ENCODE results near the gene CNTN4. TPM values are rescaled to one million over a fixed set of nuclear protein-coding genes. Genes with fewer than 3 reads are reported as not detected.
"Not testable (repeated sequence)": the region's sequence is repeated elsewhere in the genome, so short reads cannot be mapped to it uniquely, and the experiment has no call there.

CNTN4 gene
- total RNA-seq, 1 experiment from 2014 or later: 51.3 TPM

DNA sequence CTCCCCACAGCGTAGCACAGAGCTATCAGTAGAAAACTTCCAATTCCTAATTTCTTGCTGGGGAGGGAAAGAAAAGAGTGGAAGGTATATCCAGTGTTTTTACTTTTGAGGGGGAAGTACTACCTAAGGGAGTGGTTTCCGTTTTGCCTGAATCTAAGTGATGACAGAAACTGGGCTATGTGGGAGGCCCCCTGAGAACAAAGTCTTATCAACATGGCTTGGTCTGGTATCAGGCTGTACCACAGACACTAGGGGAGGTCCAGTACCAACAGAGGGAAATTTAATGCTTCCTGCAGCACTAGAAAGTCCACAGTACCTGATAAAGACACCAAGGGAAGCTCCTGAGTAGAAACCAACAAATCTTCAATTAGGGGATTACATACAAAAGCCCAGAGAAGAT is 812.3 kb downstream of the CNTN4 start:
- Histone ChIP-seq H3K9me3 (no peaks in the 10 kb centered on the region), H3K36me3 (ENCODE audit: control insufficient read depth, insufficient read depth, low read length) (no peaks in the 10 kb centered on the region), H3K4me3 (ENCODE audit: low read depth, low read length) (no peak overlapping the region), H3K27me3 (replicated peaks; ENCODE audit: control insufficient read depth, insufficient read depth, low read length) (no peaks in the 10 kb centered on the region), H3K4me1 (no peaks in the 10 kb centered on the region)
- H3K36me3 Mint-ChIP-seq (ENCODE audit: insufficient read depth, unreplicated experiment): peaks cover 9% of the 10 kb centered on the region
- H3K27ac Mint-ChIP-seq (ENCODE audit: unreplicated experiment): no peak overlapping the region
- BruUV-seq (replicated peaks): no TSS peak
- no peaks in the 10 kb centered on the region for H3K27me3 Mint-ChIP-seq (ENCODE audit: insufficient read depth, unreplicated experiment)
- POLR2A ChIA-PET: no interaction called here
- TF ChIP-seq, protein P1, sequence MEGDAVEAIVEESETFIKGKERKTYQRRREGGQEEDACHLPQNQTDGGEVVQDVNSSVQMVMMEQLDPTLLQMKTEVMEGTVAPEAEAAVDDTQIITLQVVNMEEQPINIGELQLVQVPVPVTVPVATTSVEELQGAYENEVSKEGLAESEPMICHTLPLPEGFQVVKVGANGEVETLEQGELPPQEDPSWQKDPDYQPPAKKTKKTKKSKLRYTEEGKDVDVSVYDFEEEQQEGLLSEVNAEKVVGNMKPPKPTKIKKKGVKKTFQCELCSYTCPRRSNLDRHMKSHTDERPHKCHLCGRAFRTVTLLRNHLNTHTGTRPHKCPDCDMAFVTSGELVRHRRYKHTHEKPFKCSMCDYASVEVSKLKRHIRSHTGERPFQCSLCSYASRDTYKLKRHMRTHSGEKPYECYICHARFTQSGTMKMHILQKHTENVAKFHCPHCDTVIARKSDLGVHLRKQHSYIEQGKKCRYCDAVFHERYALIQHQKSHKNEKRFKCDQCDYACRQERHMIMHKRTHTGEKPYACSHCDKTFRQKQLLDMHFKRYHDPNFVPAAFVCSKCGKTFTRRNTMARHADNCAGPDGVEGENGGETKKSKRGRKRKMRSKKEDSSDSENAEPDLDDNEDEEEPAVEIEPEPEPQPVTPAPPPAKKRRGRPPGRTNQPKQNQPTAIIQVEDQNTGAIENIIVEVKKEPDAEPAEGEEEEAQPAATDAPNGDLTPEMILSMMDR (IDR thresholded peaks at IDR 0.05; ENCODE audit: insufficient read depth in 1 of 2, low read depth in 1 of 2, low read length in 1 of 2, severe bottlenecking in 1 of 2, unreplicated experiment in 1 of 2): no peak
- no peak overlapping the region for H3K4me3 Mint-ChIP-seq (ENCODE audit: unreplicated experiment)
- intact Hi-C loops (cut with micrococcal nuclease; ENCODE audit: unreplicated experiment): no loop called here
- CTCF ChIA-PET: no interaction called here
- DNase-seq: no peak
- no peaks in the 10 kb centered on the region for H3K4me1 Mint-ChIP-seq (ENCODE audit: low read depth, unreplicated experiment)
- H3K9me3 Mint-ChIP-seq (ENCODE audit: unreplicated experiment): peaks cover 7% of the 10 kb centered on the region

DNA sequence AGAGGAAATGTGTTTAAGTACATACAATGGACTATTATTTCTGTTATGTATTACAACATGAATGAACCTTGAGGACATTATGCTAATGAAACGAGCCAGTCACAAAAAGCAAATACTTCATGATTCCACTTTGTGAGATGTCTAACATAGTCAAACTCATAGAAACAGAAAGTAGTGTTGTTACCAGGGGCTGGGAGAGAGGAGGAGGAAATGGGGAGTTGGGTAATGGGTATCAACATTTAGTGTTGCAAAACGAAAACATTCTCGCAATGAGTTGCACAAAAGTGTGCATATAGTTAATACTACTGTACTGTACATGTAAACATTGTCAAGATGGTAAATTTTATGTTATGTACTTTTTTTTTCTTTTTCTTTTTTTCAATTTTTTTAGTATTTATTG is 817.2 kb downstream of the CNTN4 start:
- no peak overlapping the region for H3K27ac Mint-ChIP-seq (ENCODE audit: unreplicated experiment)
- ChIA-PET CTCF (no interaction called here), POLR2A (no interaction called here)
- no peaks in the 10 kb centered on the region for H3K36me3 ChIP-seq (ENCODE audit: control insufficient read depth, insufficient read depth, low read length)
- intact Hi-C loops (cut with micrococcal nuclease; ENCODE audit: unreplicated experiment): no loop called here
- BruUV-seq (replicated peaks): no TSS peak
- H3K9me3 Mint-ChIP-seq (ENCODE audit: unreplicated experiment): peaks cover 17% of the 10 kb centered on the region
- no peak overlapping the region for H3K4me3 ChIP-seq (ENCODE audit: low read depth, low read length)
- TF ChIP-seq, protein P1 (IDR thresholded peaks at IDR 0.05; ENCODE audit: insufficient read depth in 1 of 2, low read depth in 1 of 2, low read length in 1 of 2, severe bottlenecking in 1 of 2, unreplicated experiment in 1 of 2): no peak
- DNase-seq: no peak
- no peaks in the 10 kb centered on the region for H3K4me1 ChIP-seq
- no peaks in the 10 kb centered on the region for H3K27me3 ChIP-seq (replicated peaks; ENCODE audit: control insufficient read depth, insufficient read depth, low read length)
- no peaks in the 10 kb centered on the region for H3K4me1 Mint-ChIP-seq (ENCODE audit: low read depth, unreplicated experiment)
- no peaks in the 10 kb centered on the region for H3K9me3 ChIP-seq
- peaks cover 9% of the 10 kb centered on the region for H3K36me3 Mint-ChIP-seq (ENCODE audit: insufficient read depth, unreplicated experiment)
- no peaks in the 10 kb centered on the region for H3K27me3 Mint-ChIP-seq (ENCODE audit: insufficient read depth, unreplicated experiment)
- H3K4me3 Mint-ChIP-seq (ENCODE audit: unreplicated experiment): no peak overlapping the region

DNA sequence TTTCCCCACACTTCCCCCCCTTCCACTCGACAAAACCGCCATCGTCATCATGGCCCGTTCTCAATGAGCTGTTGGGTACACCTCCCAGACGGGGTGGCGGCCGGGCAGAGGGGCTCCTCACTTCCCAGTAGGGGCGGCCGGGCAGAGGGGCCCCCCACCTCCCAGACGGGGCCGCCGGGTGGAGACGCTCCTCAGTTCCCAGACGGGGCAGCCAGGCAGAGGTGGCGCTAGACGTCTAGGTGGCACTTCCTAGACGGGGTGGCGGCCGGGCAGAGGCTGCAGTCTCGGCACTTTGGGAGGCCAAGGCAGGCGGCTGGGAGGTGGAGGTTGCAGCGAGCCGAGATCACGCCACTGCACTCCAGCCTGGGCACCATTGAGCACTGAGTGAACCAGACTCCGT is 818.0 kb downstream of the CNTN4 start:
- intact Hi-C loops (cut with micrococcal nuclease; ENCODE audit: unreplicated experiment); POLR2A ChIA-PET; H3K4me3 ChIP-seq (ENCODE audit: low read depth, low read length); H3K9me3 ChIP-seq; H3K36me3 ChIP-seq (ENCODE audit: control insufficient read depth, insufficient read depth, low read length); H3K27ac Mint-ChIP-seq (ENCODE audit: unreplicated experiment); DNase-seq; CTCF ChIA-PET; H3K4me1 ChIP-seq; BruUV-seq (replicated peaks); H3K4me1 Mint-ChIP-seq (ENCODE audit: low read depth, unreplicated experiment); H3K27me3 Mint-ChIP-seq (ENCODE audit: insufficient read depth, unreplicated experiment); H3K4me3 Mint-ChIP-seq (ENCODE audit: unreplicated experiment); H3K36me3 Mint-ChIP-seq (ENCODE audit: insufficient read depth, unreplicated experiment); H3K27me3 ChIP-seq (replicated peaks; ENCODE audit: control insufficient read depth, insufficient read depth, low read length): not testable (repeated sequence)
- H3K9me3 Mint-ChIP-seq (ENCODE audit: unreplicated experiment): peaks cover 17% of the 10 kb centered on the region

DNA sequence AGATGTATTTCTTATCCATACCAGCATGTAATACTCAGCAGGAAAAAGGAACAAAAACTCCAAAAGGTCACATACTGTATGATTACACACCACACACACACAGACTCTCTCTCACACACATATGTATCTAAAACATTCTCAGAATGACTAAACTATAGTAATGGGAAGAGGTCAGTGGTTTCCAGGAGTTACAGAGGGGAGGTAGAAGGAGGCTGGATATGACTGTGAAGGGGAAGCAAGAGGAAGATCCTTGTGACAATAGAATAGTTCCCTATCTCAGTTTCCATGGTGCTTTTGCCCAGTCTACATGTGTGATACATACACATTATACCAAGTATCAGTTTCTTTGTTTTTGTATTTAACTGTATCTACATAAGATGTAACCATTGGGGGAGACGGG is 821.4 kb downstream of the CNTN4 start:
- H3K9me3 ChIP-seq: no peaks in the 10 kb centered on the region
- no peaks in the 10 kb centered on the region for H3K36me3 ChIP-seq (ENCODE audit: control insufficient read depth, insufficient read depth, low read length)
- no TSS peak for BruUV-seq (replicated peaks)
- no peaks in the 10 kb centered on the region for H3K4me1 ChIP-seq
- Mint-ChIP-seq H3K36me3 (ENCODE audit: insufficient read depth, unreplicated experiment) (no peaks in the 10 kb centered on the region), H3K27me3 (ENCODE audit: insufficient read depth, unreplicated experiment) (no peaks in the 10 kb centered on the region), H3K4me1 (ENCODE audit: low read depth, unreplicated experiment) (no peaks in the 10 kb centered on the region), H3K9me3 (ENCODE audit: unreplicated experiment) (peaks cover 17% of the 10 kb centered on the region), H3K27ac (ENCODE audit: unreplicated experiment) (no peak overlapping the region), H3K4me3 (ENCODE audit: unreplicated experiment) (no peak overlapping the region)
- intact Hi-C loops (cut with micrococcal nuclease; ENCODE audit: unreplicated experiment): no loop called here
- no peaks in the 10 kb centered on the region for H3K27me3 ChIP-seq (replicated peaks; ENCODE audit: control insufficient read depth, insufficient read depth, low read length)
- TF ChIP-seq, protein P1 (IDR thresholded peaks at IDR 0.05; ENCODE audit: insufficient read depth in 1 of 2, low read depth in 1 of 2, low read length in 1 of 2, severe bottlenecking in 1 of 2, unreplicated experiment in 1 of 2): no peak
- POLR2A ChIA-PET: no interaction called here
- CTCF ChIA-PET: no interaction called here
- H3K4me3 ChIP-seq (ENCODE audit: low read depth, low read length): no peak overlapping the region
- no peak for DNase-seq
